Measurements from ENCODE around the gene ATAD3A.

Gene ATAD3A

GRCh38 chr1:1558591-1558990 lies 46.6 kb downstream of the ATAD3A start:
- no peak for DNase-seq

- DNase-seq: no peak
Measured at GRCh38 chr1:1559066-1559465, 47.1 kb downstream of the ATAD3A start.

- DNase-seq: no peak
Measured at GRCh38 chr1:1560178-1560577, 48.2 kb downstream of the ATAD3A start.

- no peak for DNase-seq
Measured at GRCh38 chr1:1561801-1562470, 50.0 kb downstream of the ATAD3A start.

GRCh38 chr1:1562556-1563195 lies 50.7 kb downstream of the ATAD3A start:
- DNase-seq: no peak

GRCh38 chr1:1563688-1564087 lies 51.7 kb downstream of the ATAD3A start:
- DNase-seq: no peak

GRCh38 chr1:1564268-1564667 lies 52.3 kb downstream of the ATAD3A start:
- DNase-seq: no peak

GRCh38 chr1:1565340-1565739 lies 53.4 kb downstream of the ATAD3A start:
- DNase-seq: no peak

- DNase-seq: no peak
Measured at GRCh38 chr1:1567152-1567875, 55.4 kb downstream of the ATAD3A start.

- no peak for DNase-seq
Measured at GRCh38 chr1:1567891-1568291, 55.9 kb downstream of the ATAD3A start.

- DNase-seq: no peak
Measured at GRCh38 chr1:1569341-1569740, 57.4 kb downstream of the ATAD3A start.

- peak; percentile 73 for DNase-seq
Measured at GRCh38 chr1:1573843-1574720, 62.1 kb downstream of the ATAD3A start.

- DNase-seq: peak; percentile 93
Measured at GRCh38 chr1:1574721-1575537, 63.0 kb downstream of the ATAD3A start, which contains the start of gene SSU72. SSU72 (minus strand) TSS chr1:1574863; CDS start chr1:1574557, 306 bp downstream.

GRCh38 chr1:1577367-1578011 lies 65.5 kb downstream of the ATAD3A start:
- DNase-seq: no peak

- DNase-seq: no peak
Measured at GRCh38 chr1:1578371-1578940, 66.5 kb downstream of the ATAD3A start.

- no peak for DNase-seq
Measured at GRCh38 chr1:1582585-1583346, 70.8 kb downstream of the ATAD3A start.

GRCh38 chr1:1583347-1584010 lies 71.5 kb downstream of the ATAD3A start:
- DNase-seq: no peak

Measured in activated naive CD4-positive, alpha-beta T cell treated with Interleukin-2 at 50 U/mL for 16 hours (primary cell).